ENCODE data around the gene ATP1A4.

- TF ChIP-seq REST (IDR thresholded peaks at IDR 0.05; ENCODE audit: insufficient read depth in 1 of 2, low read depth in 2 of 2, low read length in 2 of 2) (no peak), POLR2AphosphoS5 (IDR thresholded peaks at IDR 0.05; ENCODE audit: low read depth, low read length) (no peak), SIN3A (IDR thresholded peaks at IDR 0.05; ENCODE audit: borderline replicate concordance, insufficient read depth, low read length) (no peak)
These were observed 20.5 kb upstream of the ATP1A4 start for GRCh38 chr1:160130939-160131338.
